ENCODE measurements around the gene BTBD18. TPM values are rescaled to one million over a fixed set of nuclear protein-coding genes. Genes with fewer than 3 reads are reported as not detected.

BTBD18 gene
- total and polyA plus RNA-seq, 2 of the 13 experiments (the other 11 are each of a cell fraction or from before 2014, with no cell fraction given) = not detected

- TF ChIP-seq E2F5 (CRISPR knock-in tag; conservative IDR thresholded peaks at IDR 0.05) (peak; percentile 34; the same call in 1 of the 2 replicates), CHCHD3 (CRISPR knock-in tag; IDR thresholded peaks at IDR 0.05) (no peak), ZNF883 (CRISPR knock-in tag; IDR thresholded peaks at IDR 0.05; ENCODE audit: not compliant biosample characterization) (peak; percentile 11), ZNF543 (CRISPR knock-in tag; IDR thresholded peaks at IDR 0.05) (no peak), RFX1 (IDR thresholded peaks at IDR 0.05) (peak; percentile 87), TCF12 (IDR thresholded peaks at IDR 0.05) (no peak), TCF12 (CRISPR knock-in tag; IDR thresholded peaks at IDR 0.05) (no peak; the same call in 1 of the 2 replicates), IRF2 (CRISPR knock-in tag; IDR thresholded peaks at IDR 0.05) (no peak; the same call in 1 of the 2 replicates), CEBPB (IDR thresholded peaks at IDR 0.05; ENCODE audit: borderline replicate concordance, low read depth, low read length) (no peak), CHD2 (IDR thresholded peaks at IDR 0.05; ENCODE audit: low read depth, low read length) (no peak), SP5 (CRISPR knock-in tag; IDR thresholded peaks at IDR 0.05; ENCODE audit: borderline replicate concordance, low read depth) (peak; percentile 37; the same call in 1 of the 2 replicates), ZNF614 (CRISPR knock-in tag; IDR thresholded peaks at IDR 0.05; ENCODE audit: borderline replicate concordance) (no peak), ZNF331 (CRISPR knock-in tag; IDR thresholded peaks at IDR 0.05) (peak; percentile 15; the same call in 1 of the 2 replicates), ZNF678 (CRISPR knock-in tag; IDR thresholded peaks at IDR 0.05) (no peak), ZNF781 (CRISPR knock-in tag; IDR thresholded peaks at IDR 0.05; ENCODE audit: borderline replicate concordance, not compliant biosample characterization) (no peak), MAZ (IDR thresholded peaks at IDR 0.05; ENCODE audit: borderline replicate concordance, low read depth, low read length) (no peak), MAZ (CRISPR knock-in tag; IDR thresholded peaks at IDR 0.05; ENCODE audit: low read depth) (peak; percentile 1; the same call in 1 of the 2 replicates), AHDC1 (CRISPR knock-in tag; IDR thresholded peaks at IDR 0.05; ENCODE audit: borderline replicate concordance) (no peak), ZBTB1 (CRISPR knock-in tag; IDR thresholded peaks at IDR 0.05; ENCODE audit: borderline replicate concordance) (no peak), ZNF335 (CRISPR knock-in tag; IDR thresholded peaks at IDR 0.05) (no peak), ZNF512B (CRISPR knock-in tag; IDR thresholded peaks at IDR 0.05; ENCODE audit: borderline replicate concordance) (no peak)
These were observed 40.0 kb downstream of the BTBD18 start, which contains the start of gene MED19 (continued) for GRCh38 chr11:57711414-57712255.

Data from HepG2 (cell line).